Measurements from ENCODE around the gene OR51B6. TPM values are rescaled to one million over a fixed set of nuclear protein-coding genes. Genes with fewer than 3 reads are reported as not detected.
"Not testable (repeated sequence)": the region's sequence is repeated elsewhere in the genome, so short reads cannot be mapped to it uniquely, and the experiment has no call there.

OR51B6 gene
- not detected in 2 replicates for total RNA-seq (2014; rRNA removed; shearing (Covaris generic); ENCODE audit: low replicate concordance)

DNA sequence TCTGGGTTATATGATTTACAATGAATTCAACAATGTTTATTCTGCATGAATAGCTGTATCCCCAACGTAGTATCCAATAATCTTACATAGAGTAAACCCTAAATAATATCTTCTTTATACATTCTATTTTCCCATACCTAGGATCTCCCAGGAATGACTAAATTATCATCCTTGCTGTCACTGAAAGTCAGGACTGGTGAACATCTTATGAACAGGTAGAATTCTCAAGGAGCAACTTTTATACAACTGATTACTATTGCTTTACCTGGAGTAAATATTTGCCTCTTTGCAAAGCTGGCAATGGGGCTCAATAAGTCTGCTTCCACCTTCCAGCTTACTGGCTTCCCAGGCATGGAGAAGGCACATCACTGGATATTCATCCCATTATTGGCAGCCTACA lies at the start of gene OR51B6:
TSS of gene OR51B6 (plus strand) at position 301 of the 400 bp plus-strand sequence. CDS start at position 301, 0 bp downstream.
- H3K9me3 ChIP-seq, result peaks cover 3% of the 10 kb centered on the region; the same call in 1 of the 2 replicates
- DNase-seq, result no peak
- no peaks in the 10 kb centered on the region for H3K27me3 ChIP-seq
- no peak within 1 kb of the TSS for H3K4me3 ChIP-seq
- no peaks in the 10 kb centered on the region for H3K36me3 ChIP-seq

DNA sequence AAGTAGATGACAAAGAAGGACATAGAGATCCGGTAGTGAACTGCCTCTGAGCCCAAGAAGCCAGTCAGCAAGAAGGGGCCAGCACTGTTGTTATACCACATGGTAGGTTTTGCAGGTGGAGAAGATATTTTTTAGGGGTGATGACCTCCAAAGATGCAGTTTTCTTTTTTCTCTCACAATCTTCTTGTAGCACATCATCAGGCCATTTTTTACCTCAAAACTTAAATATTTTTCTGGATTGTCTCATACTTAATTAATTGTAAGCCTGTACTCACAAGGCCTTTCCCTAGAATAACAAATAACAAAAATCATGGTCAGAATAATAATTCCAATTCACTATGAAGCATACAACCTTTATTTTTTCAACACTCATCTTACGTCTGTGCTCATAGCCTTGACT lies 49.5 kb upstream of the OR51B6 start, which contains the start of gene OR51B4:
TSS of gene OR51B4 (minus strand) at position 101 of the 400 bp plus-strand sequence. CDS start at position 101, 0 bp downstream.
- Histone ChIP-seq H3K4me3 (no peak within 1 kb of the TSS), H3K9me3 (no peaks in the 10 kb centered on the region), H3K27me3 (no peaks in the 10 kb centered on the region), H3K36me3 (no peaks in the 10 kb centered on the region)
- DNase-seq, result no peak

DNA sequence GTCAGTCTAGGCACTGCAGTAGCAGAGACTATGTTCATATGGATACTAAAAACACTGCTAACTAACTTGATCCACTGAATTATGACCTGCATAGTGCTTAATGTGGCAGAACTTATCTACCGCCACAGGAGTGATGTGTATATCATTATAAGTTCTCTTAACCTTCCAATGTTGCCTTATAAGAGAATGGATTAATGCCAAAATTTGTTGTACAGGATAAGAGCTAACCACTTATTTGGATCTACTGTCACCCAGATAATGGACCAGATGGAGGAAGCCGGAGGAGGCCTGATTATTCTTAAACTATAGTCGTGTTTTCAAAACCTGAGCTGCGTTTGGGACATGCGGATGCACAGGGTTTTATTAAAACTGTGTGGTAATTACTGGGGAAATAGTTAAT lies 47.7 kb upstream of the OR51B6 start:
- DNase-seq, result no peak
- Histone ChIP-seq H3K4me3 (no peak overlapping the region), H3K36me3 (no peaks in the 10 kb centered on the region), H3K9me3 (no peaks in the 10 kb centered on the region), H3K27me3 (no peaks in the 10 kb centered on the region; the same call in 1 of the 2 replicates)

GRCh38 chr11:5304046-5304445 lies 47.3 kb upstream of the OR51B6 start:
- DNase-seq, result no peak
- Histone ChIP-seq H3K27me3 (no peaks in the 10 kb centered on the region; the same call in 1 of the 2 replicates), H3K9me3 (no peaks in the 10 kb centered on the region), H3K36me3 (no peaks in the 10 kb centered on the region), H3K4me3 (no peak overlapping the region)

DNA sequence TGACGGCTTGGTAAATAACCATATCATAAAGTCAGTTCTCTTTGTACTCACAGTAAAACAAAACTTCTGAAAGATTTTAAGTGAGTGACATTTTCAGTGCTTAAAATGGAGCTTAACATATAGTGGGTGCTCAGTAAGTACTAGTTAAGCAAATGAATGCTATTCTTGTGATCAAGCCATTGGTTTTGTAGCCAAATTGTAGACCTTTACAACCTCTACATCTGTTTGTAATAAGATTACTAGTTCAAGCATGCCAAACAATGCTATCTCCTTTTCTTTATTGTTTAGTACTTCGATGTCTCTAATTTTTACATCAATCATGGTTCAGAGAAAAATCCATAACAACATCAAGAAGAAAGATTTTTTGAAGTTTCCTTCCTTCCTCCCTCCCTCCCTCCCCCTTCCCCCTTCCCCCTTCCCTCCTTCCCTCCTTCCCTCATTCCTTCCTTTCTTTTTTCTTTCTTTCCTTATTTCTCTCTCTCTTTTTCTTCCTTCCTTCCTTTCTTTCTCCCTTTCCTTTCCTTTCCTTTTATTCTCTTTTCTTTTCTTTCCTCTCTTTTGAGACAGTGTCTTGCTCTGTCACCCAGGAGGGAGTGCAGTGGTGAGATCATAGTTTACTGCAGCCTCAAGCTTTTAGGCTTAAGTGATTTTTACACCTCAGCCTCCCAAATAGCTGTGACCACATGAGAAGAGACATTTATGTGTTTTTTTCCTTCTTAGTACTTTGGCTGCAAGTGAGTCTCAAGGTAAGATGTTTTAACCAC lies 43.9 kb upstream of the OR51B6 start:
- Histone ChIP-seq H3K9me3 (no peaks in the 10 kb centered on the region), H3K4me3 (no peak overlapping the region), H3K27me3 (no peaks in the 10 kb centered on the region; the same call in 1 of the 2 replicates), H3K36me3 (no peaks in the 10 kb centered on the region)
- DNase-seq, result no peak

DNA sequence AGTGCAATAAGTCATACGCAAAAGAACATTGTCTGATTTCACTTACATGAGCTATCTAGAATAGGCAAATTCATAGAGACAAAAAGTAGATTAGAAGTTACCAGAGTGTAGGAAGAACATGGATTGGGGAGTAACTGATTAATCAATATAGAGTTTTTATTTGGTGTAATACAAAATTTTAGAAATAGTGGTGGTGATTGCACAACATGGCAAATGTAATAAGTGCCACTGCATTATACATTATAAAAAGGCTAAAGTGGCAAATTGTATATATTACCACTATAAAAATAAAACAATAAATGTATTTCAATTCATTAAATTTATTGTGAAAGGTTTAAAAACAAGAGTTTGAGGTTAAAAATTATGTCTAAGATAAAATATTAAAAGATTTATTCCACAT lies 40.9 kb upstream of the OR51B6 start:
- DNase-seq, result no peak
- no peak overlapping the region for H3K4me3 ChIP-seq
- no peaks in the 10 kb centered on the region for H3K36me3 ChIP-seq
- H3K9me3 ChIP-seq, result no peaks in the 10 kb centered on the region
- H3K27me3 ChIP-seq, result no peaks in the 10 kb centered on the region; the same call in 1 of the 2 replicates

- not testable (repeated sequence) for H3K4me3 ChIP-seq, H3K9me3 ChIP-seq, H3K27me3 ChIP-seq, H3K36me3 ChIP-seq, DNase-seq
These were observed 37.8 kb upstream of the OR51B6 start for GRCh38 chr11:5313326-5314023.

DNA sequence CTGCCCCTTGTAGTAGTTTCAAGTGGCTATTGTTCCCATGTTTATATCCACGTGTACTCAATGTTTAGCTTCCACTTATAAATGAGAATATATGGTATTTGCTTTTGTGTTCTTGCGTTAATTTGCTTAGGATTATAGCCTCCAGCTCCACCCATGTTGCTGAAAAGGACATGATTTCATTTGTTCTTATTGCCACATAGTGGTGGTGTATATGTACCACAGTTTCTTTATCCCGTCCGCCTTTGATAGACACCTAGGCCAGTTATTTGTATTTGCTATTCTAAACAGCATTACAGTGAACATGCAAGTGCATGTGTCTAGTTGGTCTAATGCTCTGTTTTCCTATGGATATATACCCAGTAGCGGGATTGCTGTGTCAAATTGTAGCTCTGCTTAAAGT lies 34.0 kb upstream of the OR51B6 start:
- Histone ChIP-seq H3K36me3 (no peaks in the 10 kb centered on the region), H3K27me3 (no peaks in the 10 kb centered on the region), H3K4me3 (no peak overlapping the region), H3K9me3 (no peaks in the 10 kb centered on the region)
- DNase-seq, result no peak

DNA sequence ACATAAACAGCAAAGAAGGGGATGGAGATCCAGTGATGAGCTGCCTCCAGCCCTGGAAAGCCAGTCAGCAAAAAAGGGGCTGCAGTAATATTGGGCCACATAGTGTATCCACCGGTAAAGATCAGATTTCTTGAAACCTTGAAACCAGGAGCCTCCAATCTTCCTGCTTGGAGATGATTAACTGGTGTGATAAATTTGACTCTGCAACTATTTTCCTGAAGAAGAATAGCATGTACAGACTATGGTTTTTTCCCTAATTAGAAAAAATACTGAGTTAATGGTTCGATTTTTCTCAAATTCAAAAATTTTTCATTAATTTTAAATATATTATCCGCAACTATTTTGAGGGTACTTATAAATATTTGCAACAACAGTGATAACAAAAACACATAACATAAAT lies 27.1 kb upstream of the OR51B6 start, which contains the start of gene OR51B2:
TSS of gene OR51B2 (minus strand) at position 101 of the 400 bp plus-strand sequence. CDS start at position 101, 0 bp downstream.
- Histone ChIP-seq H3K36me3 (no peaks in the 10 kb centered on the region), H3K4me3 (no peak within 1 kb of the TSS), H3K27me3 (no peaks in the 10 kb centered on the region), H3K9me3 (no peaks in the 10 kb centered on the region)
- no peak for DNase-seq

- no peaks in the 10 kb centered on the region for H3K36me3 ChIP-seq
These were observed 16.1 kb upstream of the OR51B6 start for GRCh38 chr11:5335170-5335569.

GRCh38 chr11:5336331-5336730 lies 15.0 kb upstream of the OR51B6 start:
- Histone ChIP-seq H3K4me3 (no peak overlapping the region), H3K27me3 (no peaks in the 10 kb centered on the region), H3K9me3 (no peaks in the 10 kb centered on the region), H3K36me3 (no peaks in the 10 kb centered on the region)
- no peak for DNase-seq

More at GRCh38 chr11:5335170-5335569, 16.1 kb upstream of the OR51B6 start:
- Histone ChIP-seq H3K4me3 (no peak overlapping the region), H3K27me3 (no peaks in the 10 kb centered on the region), H3K9me3 (no peaks in the 10 kb centered on the region)
- DNase-seq, result no peak

DNA sequence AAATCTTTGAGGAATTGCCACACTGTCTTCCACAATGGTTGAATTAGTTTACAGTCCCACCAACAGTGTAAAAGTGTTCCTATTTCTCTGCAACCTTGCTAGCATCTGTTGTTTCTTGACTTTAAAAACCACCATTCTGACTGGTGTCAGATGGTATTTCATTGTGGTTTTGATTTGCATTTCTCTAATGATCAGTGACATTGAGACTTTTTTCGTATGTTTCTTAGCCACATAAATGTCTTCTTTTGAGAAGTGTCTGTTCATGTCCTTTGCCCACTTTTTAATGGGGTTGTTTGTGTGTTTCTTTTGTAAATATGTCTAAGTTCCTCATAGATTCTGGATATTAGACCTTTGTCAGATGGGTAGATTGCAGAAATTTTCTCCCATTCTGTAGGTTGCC lies 14.1 kb upstream of the OR51B6 start:
- not testable (repeated sequence) for H3K9me3 ChIP-seq

DNA sequence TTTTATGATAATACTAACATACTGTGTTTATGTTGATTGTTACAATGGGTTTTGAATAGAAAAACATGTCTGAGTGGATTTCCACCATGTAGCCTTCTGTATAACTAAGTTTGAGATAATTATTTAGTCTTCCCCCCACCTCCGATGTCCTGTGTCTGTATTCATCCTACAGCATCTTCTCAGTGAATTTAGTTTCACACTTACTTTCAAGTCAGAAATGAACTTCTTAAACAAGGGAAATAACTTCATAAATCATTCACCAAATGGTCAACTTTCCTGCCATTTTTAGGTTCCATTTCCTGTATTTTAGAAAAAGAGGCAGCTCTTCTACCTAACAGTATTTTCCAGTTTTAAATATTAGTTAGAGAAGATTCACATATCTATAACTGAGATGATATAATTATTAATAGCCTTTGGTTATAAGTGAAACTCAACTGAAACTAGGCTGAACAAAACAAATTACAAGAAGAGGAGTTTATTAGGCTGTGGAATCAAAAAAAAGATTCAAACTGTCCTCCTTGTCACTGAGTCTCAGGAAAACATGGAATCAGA lies 11.5 kb upstream of the OR51B6 start:
- DNase-seq, result no peak
- Histone ChIP-seq H3K4me3 (no peak overlapping the region), H3K27me3 (no peaks in the 10 kb centered on the region), H3K36me3 (no peaks in the 10 kb centered on the region), H3K9me3 (no peaks in the 10 kb centered on the region)

More for the DNA sequence above, 14.1 kb upstream of the OR51B6 start:
- H3K27me3 ChIP-seq, H3K4me3 ChIP-seq, H3K36me3 ChIP-seq, DNase-seq: not testable (repeated sequence)

DNA sequence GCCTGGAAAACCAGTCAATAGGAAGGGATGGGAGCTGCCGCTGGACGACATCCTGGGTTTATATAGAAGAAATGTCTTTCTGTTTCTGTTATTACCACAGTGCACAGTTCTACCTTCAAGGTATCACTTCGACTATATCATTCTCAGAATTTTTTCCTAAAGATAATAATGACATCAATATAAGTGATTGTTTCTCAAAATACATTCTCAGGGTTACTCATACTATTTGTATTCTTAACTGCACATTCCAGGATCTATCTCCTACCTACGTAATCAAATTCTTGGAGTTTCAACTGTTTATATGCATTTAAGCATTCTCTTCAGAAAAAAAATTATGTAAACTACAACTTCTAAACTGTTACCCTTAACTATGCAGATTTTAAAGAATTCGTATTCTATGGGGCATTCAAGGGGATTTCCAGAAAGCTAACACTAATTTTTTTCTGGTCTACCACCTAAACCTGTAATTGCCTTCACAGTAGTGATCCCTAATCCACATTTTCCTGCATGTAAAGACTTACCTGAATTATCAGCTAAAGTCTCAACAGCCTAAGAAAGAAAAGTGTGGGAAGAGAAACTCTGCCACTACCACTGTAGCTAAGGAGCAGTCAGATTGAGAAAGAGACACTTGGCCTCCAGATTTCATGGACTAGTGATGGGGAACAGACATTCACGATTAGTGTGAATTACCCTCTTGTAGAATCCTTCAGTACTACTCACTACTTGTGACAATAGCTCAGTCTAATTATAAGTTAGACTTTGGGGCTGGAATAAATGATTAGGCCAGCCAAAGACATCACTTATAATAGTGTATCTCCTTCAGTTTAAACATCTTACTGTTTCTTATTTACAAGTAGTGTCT lies 7.6 kb upstream of the OR51B6 start, which contains the start of gene OR51B5:
TSS of gene OR51B5 (minus strand) at position 51 of the 862 bp plus-strand sequence. CDS start at position 51, 0 bp downstream.
- Histone ChIP-seq H3K36me3 (no peaks in the 10 kb centered on the region), H3K9me3 (no peaks in the 10 kb centered on the region), H3K27me3 (no peaks in the 10 kb centered on the region), H3K4me3 (no peak within 1 kb of the TSS)
- DNase-seq, result no peak

- no peak for DNase-seq
These were observed 5.5 kb upstream of the OR51B6 start for GRCh38 chr11:5345831-5346230.

GRCh38 chr11:5348551-5349194 lies 2.6 kb upstream of the OR51B6 start:
- H3K27me3 ChIP-seq, result no peaks in the 10 kb centered on the region
- DNase-seq, result no peak
- no peaks in the 10 kb centered on the region for H3K36me3 ChIP-seq

More at GRCh38 chr11:5345831-5346230, 5.5 kb upstream of the OR51B6 start:
- no peaks in the 10 kb centered on the region for H3K36me3 ChIP-seq
- no peaks in the 10 kb centered on the region for H3K9me3 ChIP-seq
- no peak overlapping the region for H3K4me3 ChIP-seq
- no peaks in the 10 kb centered on the region for H3K27me3 ChIP-seq

More at GRCh38 chr11:5348551-5349194, 2.6 kb upstream of the OR51B6 start:
- H3K9me3 ChIP-seq, result no peaks in the 10 kb centered on the region
- no peak overlapping the region for H3K4me3 ChIP-seq
